SK-N-SH (cell line): ENCODE results near the gene MS4A4A. TPM values are rescaled to one million over a fixed set of nuclear protein-coding genes. Genes with fewer than 3 reads are reported as not detected.

Source experiments
- CTCF ChIA-PET: fragments of 300-600, 350-600 bp; formaldehyde crosslinking; extraction: SDS; loops from one replicate; lab custom pipeline; 2021; lab: Yijun Ruan, JAX
- POLR2A ChIA-PET: fragments of 350-600 bp; sonication (Branson Sonifier 250); formaldehyde crosslinking; extraction: SDS; loops from one replicate; lab custom pipeline; 2020; ENCODE audit warnings: antibody characterized with exemption, inconsistent platforms; lab: Yijun Ruan, JAX
- DNase-seq: peaks from one replicate; pipeline ENCODE4 v3.0.0; 2012
- H2AFZ ChIP-seq: fragments of 200-600 bp; sonication (generic); 2 replicates; pipeline ENCODE4 v1.8.1; 2016; ENCODE audit warnings: antibody characterized with exemption, mild to moderate bottlenecking, low read depth
- H3F3A ChIP-seq: fragments of 200-600 bp; sonication (generic); replicated peaks from 2 replicates; pipeline ENCODE3; 2016; ENCODE audit warnings: antibody characterized with exemption, mild to moderate bottlenecking; ENCODE audit not compliant: insufficient read depth
- H3K27ac ChIP-seq, 2 experiments: fragments of 200-500 bp in 1 of 2; fragments of 200-600 bp in 1 of 2; sonication (Bioruptor generic) in 1 of 2; sonication (generic), shearing (Covaris generic) in 1 of 2; 2 replicates each; pipeline versions ENCODE4 v1.5.1 to v1.6.1; 2014 to 2016; ENCODE audit warnings: low read depth in 2 of 2, inconsistent platforms in 1 of 2, low read length in 1 of 2, mild to moderate bottlenecking in 1 of 2, mixed read lengths in 1 of 2
- H3K27me3 ChIP-seq: fragments of 200-600 bp; sonication (generic), shearing (Covaris generic); 2 replicates; pipeline ENCODE4 v1.6.1; 2016; ENCODE audit warnings: mixed run types; ENCODE audit not compliant: insufficient read depth
- H3K36me3 ChIP-seq, 2 experiments: fragments of 200-500 bp in 1 of 2; fragments of 200-600 bp in 1 of 2; sonication (Bioruptor generic) in 1 of 2; sonication (generic) in 1 of 2; replicated peaks in 1 of 2; 2 replicates each; pipeline versions ENCODE3 to v1.5.1; 2014 to 2016; ENCODE audit warnings: low read length in 1 of 2, mild to moderate bottlenecking in 1 of 2; ENCODE audit not compliant: insufficient read depth in 2 of 2, control insufficient read depth in 1 of 2
- H3K4me1 ChIP-seq, 2 experiments: fragments of 200-500 bp in 1 of 2; fragments of 200-600 bp in 1 of 2; sonication (Bioruptor generic) in 1 of 2; sonication (generic), shearing (Covaris generic) in 1 of 2; 2 replicates each; pipeline versions ENCODE4 v1.5.1 to v1.6.1; 2014 to 2016; ENCODE audit warnings: low read depth in 1 of 2, low read length in 1 of 2, mixed run types in 1 of 2; ENCODE audit not compliant: insufficient read depth in 2 of 2, control insufficient read depth in 1 of 2
- H3K4me2 ChIP-seq: fragments of 200-600 bp; sonication (generic), shearing (Covaris generic); 2 replicates; pipeline ENCODE4 v1.6.1; 2017; ENCODE audit warnings: mixed run types
- H3K4me3 ChIP-seq, 2 experiments: fragments of 200-500 bp in 1 of 2; fragments of 200-600 bp in 1 of 2; sonication (Bioruptor generic) in 1 of 2; sonication (generic), shearing (Covaris generic) in 1 of 2; 2 replicates each; pipeline versions ENCODE4 v1.5.1 to v1.8.1; 2014 to 2016; ENCODE audit warnings: low read depth in 2 of 2, inconsistent platforms in 1 of 2, low read length in 1 of 2, mild to moderate bottlenecking in 1 of 2, mixed read lengths in 1 of 2, moderate library complexity in 1 of 2
- H3K79me2 ChIP-seq: fragments of 200-600 bp; sonication (generic); 2 replicates; pipeline ENCODE4 v1.8.1; 2017; ENCODE audit warnings: mild to moderate bottlenecking; ENCODE audit not compliant: insufficient read depth
- H3K9ac ChIP-seq: fragments of 200-600 bp; sonication (generic); 2 replicates; pipeline ENCODE4 v1.6.1; 2017; ENCODE audit warnings: mixed run types
- H3K9me2 ChIP-seq: fragments of 200-600 bp; sonication (generic); 2 replicates; pipeline ENCODE4 v1.6.1; 2017; ENCODE audit warnings: mixed run types
- H3K9me3 ChIP-seq: fragments of 200-600 bp; sonication (generic); 2 replicates; pipeline ENCODE4 v1.6.1; 2017; ENCODE audit warnings: mixed run types, mild to moderate bottlenecking, moderate library complexity
- H4K20me1 ChIP-seq: fragments of 200-600 bp; sonication (generic); 2 replicates; pipeline ENCODE4 v1.6.1; 2017; ENCODE audit warnings: mild to moderate bottlenecking, mixed run types; ENCODE audit not compliant: insufficient read depth
- EZH2phosphoT487 ChIP-seq: fragments of 200-600 bp; sonication (generic); IDR thresholded peaks from 2 replicates; pipeline ENCODE4 v1.6.1; 2017; ENCODE audit warnings: low read depth, mixed run types, mild to moderate bottlenecking, antibody characterized with exemption, moderate library complexity, borderline replicate concordance
- FOSL2 ChIP-seq: IDR thresholded peaks from 2 replicates; pipeline ENCODE4 v1.4.0; 2012; ENCODE audit warnings: low read depth, mild to moderate bottlenecking, moderate library complexity, borderline replicate concordance
- FOXM1 ChIP-seq: IDR thresholded peaks from 2 replicates; pipeline ENCODE4 v1.4.0; 2012; ENCODE audit warnings: low read depth, mild to moderate bottlenecking
- GABPA ChIP-seq: IDR thresholded peaks from 2 replicates; pipeline ENCODE4 v1.4.0; 2012; ENCODE audit warnings: low read depth, mild to moderate bottlenecking
- GATA2 ChIP-seq: sonication (generic); formaldehyde crosslinking; IDR thresholded peaks from 2 replicates; pipeline ENCODE4 v1.5.0; 2020; ENCODE audit warnings: mild to moderate bottlenecking, missing genetic modification reagents
- MXI1 ChIP-seq: IDR thresholded peaks from 2 replicates; pipeline ENCODE4 v1.6.1; 2012; ENCODE audit warnings: mild to moderate bottlenecking, low read depth, low read length, improper control_type of control experiment
- NRF1 ChIP-seq: IDR thresholded peaks from 2 replicates; pipeline ENCODE4 v1.6.1; 2012; ENCODE audit warnings: low read depth, mild to moderate bottlenecking, low read length
- POLR2AphosphoS5 ChIP-seq: IDR thresholded peaks from 2 replicates; pipeline ENCODE4 v1.6.1; 2012; ENCODE audit warnings: low read depth, low read length
- RAD21 ChIP-seq: IDR thresholded peaks from 2 replicates; pipeline ENCODE4 v1.6.1; 2012; ENCODE audit warnings: mild to moderate bottlenecking, low read length
- RXRA ChIP-seq: IDR thresholded peaks from 2 replicates; pipeline ENCODE4 v1.4.0; 2012; ENCODE audit warnings: low read depth, mild to moderate bottlenecking, borderline replicate concordance
- SIN3A ChIP-seq: IDR thresholded peaks from 2 replicates; pipeline ENCODE4 v1.6.1; 2012; ENCODE audit warnings: low read depth, mild to moderate bottlenecking, low read length, moderate library complexity, borderline replicate concordance
- YY1 ChIP-seq: IDR thresholded peaks from 2 replicates; pipeline ENCODE4 v1.4.0; 2012; ENCODE audit warnings: low read depth, mild to moderate bottlenecking
- WGBS: methylation state at CpG from one replicate; pipeline ENCODE4 v1.1.6; 2017; ENCODE audit warnings: low lambda C conversion rate; 5-methylcytosine and 5-hydroxymethylcytosine counted together
- polyA plus RNA-seq, 3 experiments: library from polyadenylated mRNA; depleted of rRNA; stranded (reverse); fragments of >200 nt; gene quantifications; 2 replicates each; pipeline ENCODE4 v1.2.3, GENCODE V29; 2012
- TF ChIP-seq, protein P1 (sequence below): fragments of 200-600 bp; sonication (generic); IDR thresholded peaks from 2 replicates; pipeline ENCODE4 v1.6.1; 2017; ENCODE audit warnings: antibody characterized with exemption, mild to moderate bottlenecking, moderate library complexity
- TF ChIP-seq, protein P2 (sequence below): fragments of 150-350 bp; IDR thresholded peaks from 2 replicates; pipeline ENCODE4 v1.6.1; 2016; ENCODE audit warnings: mild to moderate bottlenecking, low read depth, low read length
- TF ChIP-seq, protein P3 (sequence below): IDR thresholded peaks from 2 replicates; pipeline ENCODE4 v1.4.0; 2012; ENCODE audit warnings: low read depth, borderline replicate concordance

The MS4A4A gene
- polyA plus RNA-seq, 1 of the 3 experiments (the other 2 are of a cell fraction), result not detected

DNA sequence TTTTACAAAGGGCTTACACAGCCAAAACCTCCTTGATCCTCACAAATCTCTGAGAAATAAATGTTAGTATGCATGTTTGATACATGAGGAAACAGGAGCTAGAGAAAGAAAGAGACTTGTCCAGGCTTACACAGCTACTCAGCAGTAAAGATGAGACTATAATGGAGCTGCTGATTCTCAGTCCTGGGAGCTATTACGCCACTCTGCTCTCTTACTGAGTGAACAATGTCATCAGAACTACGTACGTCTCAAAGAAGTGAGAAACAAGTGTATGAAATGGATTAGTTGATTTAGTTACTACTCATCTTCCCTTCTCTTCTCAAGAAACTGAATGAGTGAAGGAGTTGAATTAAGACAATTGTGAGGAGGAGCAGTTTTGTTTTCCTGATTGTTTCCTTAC lies 58.9 kb downstream of the MS4A4A start (continued):
- TF ChIP-seq, protein P1, sequence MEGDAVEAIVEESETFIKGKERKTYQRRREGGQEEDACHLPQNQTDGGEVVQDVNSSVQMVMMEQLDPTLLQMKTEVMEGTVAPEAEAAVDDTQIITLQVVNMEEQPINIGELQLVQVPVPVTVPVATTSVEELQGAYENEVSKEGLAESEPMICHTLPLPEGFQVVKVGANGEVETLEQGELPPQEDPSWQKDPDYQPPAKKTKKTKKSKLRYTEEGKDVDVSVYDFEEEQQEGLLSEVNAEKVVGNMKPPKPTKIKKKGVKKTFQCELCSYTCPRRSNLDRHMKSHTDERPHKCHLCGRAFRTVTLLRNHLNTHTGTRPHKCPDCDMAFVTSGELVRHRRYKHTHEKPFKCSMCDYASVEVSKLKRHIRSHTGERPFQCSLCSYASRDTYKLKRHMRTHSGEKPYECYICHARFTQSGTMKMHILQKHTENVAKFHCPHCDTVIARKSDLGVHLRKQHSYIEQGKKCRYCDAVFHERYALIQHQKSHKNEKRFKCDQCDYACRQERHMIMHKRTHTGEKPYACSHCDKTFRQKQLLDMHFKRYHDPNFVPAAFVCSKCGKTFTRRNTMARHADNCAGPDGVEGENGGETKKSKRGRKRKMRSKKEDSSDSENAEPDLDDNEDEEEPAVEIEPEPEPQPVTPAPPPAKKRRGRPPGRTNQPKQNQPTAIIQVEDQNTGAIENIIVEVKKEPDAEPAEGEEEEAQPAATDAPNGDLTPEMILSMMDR, result no peak
- no peak for TF ChIP-seq SIN3A
- no peak for TF ChIP-seq NRF1
- no peak for TF ChIP-seq YY1
- TF ChIP-seq, protein P2, sequence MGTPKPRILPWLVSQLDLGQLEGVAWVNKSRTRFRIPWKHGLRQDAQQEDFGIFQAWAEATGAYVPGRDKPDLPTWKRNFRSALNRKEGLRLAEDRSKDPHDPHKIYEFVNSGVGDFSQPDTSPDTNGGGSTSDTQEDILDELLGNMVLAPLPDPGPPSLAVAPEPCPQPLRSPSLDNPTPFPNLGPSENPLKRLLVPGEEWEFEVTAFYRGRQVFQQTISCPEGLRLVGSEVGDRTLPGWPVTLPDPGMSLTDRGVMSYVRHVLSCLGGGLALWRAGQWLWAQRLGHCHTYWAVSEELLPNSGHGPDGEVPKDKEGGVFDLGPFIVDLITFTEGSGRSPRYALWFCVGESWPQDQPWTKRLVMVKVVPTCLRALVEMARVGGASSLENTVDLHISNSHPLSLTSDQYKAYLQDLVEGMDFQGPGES, result no peak

DNA sequence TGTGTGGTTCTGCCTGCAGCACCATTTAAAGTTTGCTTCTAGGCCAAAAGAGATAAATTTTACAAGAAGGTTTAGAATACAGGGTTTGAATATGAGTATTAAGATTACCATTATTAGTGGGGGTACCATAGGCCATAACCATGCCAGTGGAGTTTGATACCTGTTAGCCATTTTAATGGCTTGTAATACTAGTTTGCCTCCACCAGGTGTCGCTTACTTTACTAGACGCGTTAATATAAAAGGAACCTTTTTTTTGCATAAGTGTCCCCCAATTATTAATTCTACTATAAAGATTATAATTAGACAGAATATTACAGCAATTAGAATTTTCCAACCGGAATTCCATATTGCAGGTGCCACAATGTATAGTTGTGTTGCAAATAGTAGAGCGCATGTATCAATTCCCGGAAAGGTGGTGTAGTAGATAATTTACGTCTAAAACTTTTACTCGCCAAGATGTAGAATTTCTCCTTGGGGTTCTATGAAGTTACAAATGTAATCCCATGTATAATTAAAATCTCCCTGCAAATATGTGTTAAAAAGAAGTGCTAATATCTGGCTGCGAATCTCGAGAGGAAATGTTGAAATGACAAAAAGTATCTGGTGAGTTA lies 62.7 kb downstream of the MS4A4A start:
- 37% methylated on average over 10 of the region's 10 CpGs for WGBS
- Histone ChIP-seq H3K9me3 (no peaks in the 10 kb centered on the region), H3F3A (no peaks in the 10 kb centered on the region), H3K9me2 (no peaks in the 10 kb centered on the region), H3K36me3 (no peaks in the 10 kb centered on the region), H3K4me3 (no peak overlapping the region), H3K79me2 (no peaks in the 10 kb centered on the region), H3K4me2 (no peak overlapping the region), H2AFZ (no peak overlapping the region), H3K27ac (no peak overlapping the region)
- DNase-seq, result no peak
- POLR2A ChIA-PET, result no interaction called here
- CTCF ChIA-PET, result interaction anchor here (0.8 to 2.9 kb wide), 6 partner anchors 9 to 56 kb away, joined by 3 to 17 read pairs (median 4); no protein-coding TSS in a partner anchor
- no peak for TF ChIP-seq MXI1
- TF ChIP-seq FOSL2, result no peak
- TF ChIP-seq FOXM1, result no peak
- no peak for TF ChIP-seq GABPA
- TF ChIP-seq EZH2phosphoT487, result no peak
- TF ChIP-seq GATA2, result no peak
- no peak for TF ChIP-seq POLR2AphosphoS5
- no peak for TF ChIP-seq NRF1
- no peak for TF ChIP-seq RXRA
- TF ChIP-seq, protein P3, sequence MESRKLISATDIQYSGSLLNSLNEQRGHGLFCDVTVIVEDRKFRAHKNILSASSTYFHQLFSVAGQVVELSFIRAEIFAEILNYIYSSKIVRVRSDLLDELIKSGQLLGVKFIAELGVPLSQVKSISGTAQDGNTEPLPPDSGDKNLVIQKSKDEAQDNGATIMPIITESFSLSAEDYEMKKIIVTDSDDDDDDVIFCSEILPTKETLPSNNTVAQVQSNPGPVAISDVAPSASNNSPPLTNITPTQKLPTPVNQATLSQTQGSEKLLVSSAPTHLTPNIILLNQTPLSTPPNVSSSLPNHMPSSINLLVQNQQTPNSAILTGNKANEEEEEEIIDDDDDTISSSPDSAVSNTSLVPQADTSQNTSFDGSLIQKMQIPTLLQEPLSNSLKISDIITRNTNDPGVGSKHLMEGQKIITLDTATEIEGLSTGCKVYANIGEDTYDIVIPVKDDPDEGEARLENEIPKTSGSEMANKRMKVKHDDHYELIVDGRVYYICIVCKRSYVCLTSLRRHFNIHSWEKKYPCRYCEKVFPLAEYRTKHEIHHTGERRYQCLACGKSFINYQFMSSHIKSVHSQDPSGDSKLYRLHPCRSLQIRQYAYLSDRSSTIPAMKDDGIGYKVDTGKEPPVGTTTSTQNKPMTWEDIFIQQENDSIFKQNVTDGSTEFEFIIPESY, result no peak
- TF ChIP-seq, protein P1, result peak; percentile 76
- 0 out of 2 replicates have a peak, but pooled peaks have one; percentile 4 for TF ChIP-seq RAD21
- TF ChIP-seq, all 33 proteins: peak for 2
- Histone ChIP-seq H4K20me1 (no peaks in the 10 kb centered on the region), H3K4me1 (no peaks in the 10 kb centered on the region), H3K27me3 (no peaks in the 10 kb centered on the region; the same call in 1 of the 2 replicates), H3K9ac (no peak overlapping the region)
